Body of pancreas (tissue), 4 donors: ENCODE results near the gene CCDC12. TPM values are rescaled to one million over a fixed set of nuclear protein-coding genes. Genes with fewer than 3 reads are reported as not detected.

Source experiments
- ATAC-seq: fragments of 150-250 bp; one replicate; pipeline ENCODE4 v1.9.1; 2016
- DNase-seq, 4 donors: peaks; one replicate each; pipeline ENCODE4 v3.0.0-alpha.2; 2019
- H3K27ac ChIP-seq, 4 donors: fragments of 200-600 bp; sonication (generic); 1 replicate in 3 of 4; 2 replicates in 1 of 4; pipeline versions ENCODE4 v1.5.1 to v1.6.1; 2016 to 2019; ENCODE audit warnings: mild to moderate bottlenecking in 1 of 4, mixed read lengths in 1 of 4, moderate library complexity in 1 of 4
- H3K27me3 ChIP-seq, 2 donors: fragments of 200-600 bp; sonication (generic); one replicate each; pipeline ENCODE4 v1.6.0; 2016; ENCODE audit warnings: mild to moderate bottlenecking in 1 of 2
- H3K36me3 ChIP-seq, 2 donors: fragments of 200-600 bp; sonication (generic); replicated peaks in 1 of 2; 2 replicates each; pipeline ENCODE4 v1.5.1; 2016; ENCODE audit warnings: low read depth in 2 of 2; ENCODE audit not compliant: insufficient read depth in 1 of 2
- H3K4me1 ChIP-seq: fragments of 200-600 bp; sonication (generic); one replicate; pipeline ENCODE4 v1.6.0; 2016
- H3K4me3 ChIP-seq, 2 donors: fragments of 200-600 bp; sonication (generic); 1 replicate in 1 of 2; 2 replicates in 1 of 2; pipeline ENCODE4 v1.5.1; 2016 to 2019
- H3K9me3 ChIP-seq, 3 donors: fragments of 200-600 bp; sonication (generic); 1 replicate in 2 of 3; 2 replicates in 1 of 3; pipeline ENCODE4 v1.5.1; 2016
- CTCF ChIP-seq, 7 experiments: fragments of 450-650 bp in 4 of 7; fragments of 200-600 bp in 3 of 7; sonication (generic) in 3 of 7; IDR thresholded peaks; one replicate each; pipeline ENCODE4 v1.5.1; 2016 to 2019; ENCODE audit warnings: antibody characterized with exemption in 7 of 7
- POLR2A ChIP-seq, 3 donors: fragments of 450-650 bp; IDR thresholded peaks; one replicate each; pipeline ENCODE4 v1.6.1; 2016; ENCODE audit warnings: antibody characterized with exemption in 3 of 3, mild to moderate bottlenecking in 2 of 3
- WGBS, 2 donors: methylation state at CpG; one replicate each; pipeline ENCODE4 v1.1.5; 2017; 5-methylcytosine and 5-hydroxymethylcytosine counted together
- intact Hi-C: fragments of 100-400 bp; cut with DNase I; formaldehyde crosslinking; loops from one replicate; pipeline ENCODE4 v1.15.1; 2023
- total RNA-seq, 2 donors: library from RNA; depleted of rRNA; stranded (reverse); fragments of >200 nt; gene quantifications; one replicate each; pipeline ENCODE4 v1.1.0, GENCODE V29; 2016

The CCDC12 gene
- total RNA-seq, 2 donors from 2014 or later = 25.4 to 67.2 TPM

- Histone ChIP-seq H3K4me3 (no peak overlapping the region), H3K36me3 (no peaks in the 10 kb centered on the region), H3K4me1 (peaks cover 98% of the 10 kb centered on the region), H3K27me3 (no peaks in the 10 kb centered on the region), H3K9me3 (no peaks in the 10 kb centered on the region), H3K27ac (peak overlapping the region; percentile 81 to 93 (median 85))
- DNase-seq = peak in 2 of 4 donors; percentile 57 to 61
- TF ChIP-seq POLR2A (IDR thresholded peaks at IDR 0.05) (no peak), CTCF (IDR thresholded peaks at IDR 0.05) (no peak)
- intact Hi-C loops = no loop called here
- WGBS, 2 donors = 51 to 67% methylated on average over 2 of the region's 2 CpGs
- ATAC-seq = no peak
These were observed 42.5 kb downstream of the CCDC12 start for GRCh38 chr3:46934072-46934471.

GRCh38 chr3:46933261-46933660 is 43.3 kb downstream of the CCDC12 start:
- no peak overlapping the region for H3K4me3 ChIP-seq
- intact Hi-C loops = no loop called here
- DNase-seq = peak in 1 of 4 donors; percentile 6
- ATAC-seq = no peak
- no peaks in the 10 kb centered on the region for H3K27me3 ChIP-seq
- TF ChIP-seq CTCF (IDR thresholded peaks at IDR 0.05) (no peak), POLR2A (IDR thresholded peaks at IDR 0.05) (no peak)
- peaks cover 97% of the 10 kb centered on the region for H3K4me1 ChIP-seq
- peak overlapping the region in 3 of 4 donors; percentile 82 to 93 (median 91) for H3K27ac ChIP-seq
- WGBS, 2 donors = 66 to 69% methylated on average over 5 to 6 of the region's 6 CpGs
- H3K9me3 ChIP-seq = no peaks in the 10 kb centered on the region
- no peaks in the 10 kb centered on the region for H3K36me3 ChIP-seq

GRCh38 chr3:46932455-46933225 is 43.9 kb downstream of the CCDC12 start:
- Histone ChIP-seq H3K27ac (peak overlapping the region; percentile 70 to 93 (median 86)), H3K4me3 (no peak overlapping the region), H3K9me3 (no peaks in the 10 kb centered on the region), H3K27me3 (no peaks in the 10 kb centered on the region), H3K36me3 (no peaks in the 10 kb centered on the region), H3K4me1 (peaks cover 94% of the 10 kb centered on the region)
- 58 to 73% methylated on average over 5 to 7 of the region's 7 CpGs for WGBS, 2 donors
- ATAC-seq (no peak), DNase-seq (peak in 1 of 4 donors; percentile 23)
- no peak for TF ChIP-seq CTCF (IDR thresholded peaks at IDR 0.05)
- TF ChIP-seq POLR2A (IDR thresholded peaks at IDR 0.05) = no peak
- intact Hi-C loops = no loop called here

- no peak for ATAC-seq
These were observed 44.8 kb downstream of the CCDC12 start for GRCh38 chr3:46931631-46932331.

More at GRCh38 chr3:46931631-46932331, 44.8 kb downstream of the CCDC12 start:
- H3K27me3 ChIP-seq = no peaks in the 10 kb centered on the region
- no peaks in the 10 kb centered on the region for H3K9me3 ChIP-seq
- H3K4me1 ChIP-seq = peaks cover 86% of the 10 kb centered on the region
- TF ChIP-seq CTCF (IDR thresholded peaks at IDR 0.05) (no peak), POLR2A (IDR thresholded peaks at IDR 0.05) (no peak)
- peak in 2 of 4 donors; percentile 47 to 75 for DNase-seq
- WGBS, 2 donors = 45 to 53% methylated on average over 6 of the region's 6 CpGs
- H3K4me3 ChIP-seq = no peak overlapping the region
- intact Hi-C loops = no loop called here
- no peaks in the 10 kb centered on the region for H3K36me3 ChIP-seq
- peak overlapping the region; percentile 70 to 93 (median 86) for H3K27ac ChIP-seq
